Natural killer cell (primary cell): ENCODE results near the gene RSPH6A. TPM values are rescaled to one million over a fixed set of nuclear protein-coding genes. Genes with fewer than 3 reads are reported as not detected.

Experiments used
- ATAC-seq, 3 donors: fragments of 150-1000 bp in 2 of 3; fragments of 200-7000 bp in 1 of 3; cut with Tn5 transposase; 1 replicate in 1 of 3; 2 replicates in 2 of 3; pipeline ENCODE4 v1.10.0; 2021; ENCODE audit warnings: mild to moderate bottlenecking in 2 of 3, moderate library complexity in 2 of 3
- DNase-seq, 2 donors: peaks; one replicate each; pipeline versions ENCODE4 v3.0.0 to v3.0.0-alpha.2; 2013 to 2021; ENCODE audit warnings: mixed read lengths in 1 of 2
- H3K27ac ChIP-seq: one replicate; pipeline ENCODE4 v1.5.1; 2013; ENCODE audit warnings: mild to moderate bottlenecking, low read length
- H3K27me3 ChIP-seq: one replicate; pipeline ENCODE4 v1.6.1; 2013; ENCODE audit warnings: low read length; ENCODE audit not compliant: control insufficient read depth, insufficient read depth
- H3K36me3 ChIP-seq: one replicate; pipeline ENCODE4 v1.6.1; 2013; ENCODE audit warnings: low read length; ENCODE audit not compliant: control insufficient read depth, insufficient read depth
- H3K4me1 ChIP-seq: one replicate; pipeline ENCODE4 v1.6.1; 2013; ENCODE audit warnings: low read length; ENCODE audit not compliant: control insufficient read depth, insufficient read depth
- H3K4me3 ChIP-seq: one replicate; pipeline ENCODE4 v1.5.1; 2013; ENCODE audit warnings: low read length
- H3K9me3 ChIP-seq: one replicate; pipeline ENCODE4 v1.6.1; 2013; ENCODE audit warnings: low read length; ENCODE audit not compliant: control insufficient read depth, insufficient read depth
- H3K27ac Mint-ChIP-seq, 2 donors: one replicate each; pipeline ENCODE4 v1.8.0; 2022; ENCODE audit warnings: mild to moderate bottlenecking in 2 of 2, mixed read lengths in 2 of 2, moderate library complexity in 1 of 2
- H3K27me3 Mint-ChIP-seq, 2 donors: one replicate each; pipeline ENCODE4 v1.8.0; 2022; ENCODE audit warnings: low read depth in 2 of 2, mixed read lengths in 2 of 2
- H3K36me3 Mint-ChIP-seq: one replicate; pipeline ENCODE4 v1.8.0; 2022; ENCODE audit warnings: mixed read lengths
- H3K4me1 Mint-ChIP-seq, 2 donors: one replicate each; pipeline ENCODE4 v1.8.0; 2022; ENCODE audit warnings: mixed read lengths in 2 of 2
- H3K4me3 Mint-ChIP-seq: one replicate; pipeline ENCODE4 v1.8.0; 2022; ENCODE audit warnings: mild to moderate bottlenecking, moderate library complexity, mixed read lengths
- H3K9me3 Mint-ChIP-seq, 2 donors: one replicate each; pipeline ENCODE4 v1.8.0; 2022; ENCODE audit warnings: mixed read lengths in 2 of 2
- WGBS: methylation state at CpG from one replicate; pipeline ENCODE4 v1.1.7; 2013; ENCODE audit warnings: missing lambda C conversion rate; ENCODE audit not compliant: insufficient coverage; 5-methylcytosine and 5-hydroxymethylcytosine counted together
- intact Hi-C: fragments of 100-400 bp; cut with micrococcal nuclease; formaldehyde crosslinking; loops from one replicate; pipeline ENCODE4 v1.14.2; 2022
- total RNA-seq, 4 donors: library from RNA; stranded (reverse); fragments of 120-200 nt in 1 of 4; gene quantifications; one replicate each; pipeline versions ENCODE4 v1.2.3 to v1.2.4, GENCODE V29; 2013 to 2022
- TF ChIP-seq, protein P1 (sequence below): fragments of 200-600 bp; IDR thresholded peaks from one replicate; pipeline ENCODE4 v1.8.0; 2022; ENCODE audit warnings: antibody characterized with exemption

RSPH6A gene
- total RNA-seq, 3 donors from 2014 or later (not counting 1 experiment from before 2014, with no cell fraction given): 0.18 to 0.63 (median 0.31) TPM

GRCh38 chr19:45782820-45783785, 32.0 kb downstream of the RSPH6A start:
- peaks cover 16% of the 10 kb centered on the region for H3K36me3 ChIP-seq
- H3K27ac ChIP-seq: no peak overlapping the region
- ATAC-seq (no peak), DNase-seq (no peak)
- H3K4me1 ChIP-seq: peaks cover 20% of the 10 kb centered on the region
- Mint-ChIP-seq H3K27me3 (peaks cover 9 to 12% of the 10 kb centered on the region in 2 donors), H3K4me1 (peaks cover 21 to 41% of the 10 kb centered on the region in 2 donors), H3K36me3 (peaks cover 4% of the 10 kb centered on the region), H3K4me3 (no peak overlapping the region), H3K9me3 (no peaks in the 10 kb centered on the region), H3K27ac (no peak overlapping the region)
- WGBS: 94% methylated on average over 23 of the region's 26 CpGs
- no peak overlapping the region for H3K4me3 ChIP-seq
- TF ChIP-seq, protein P1, sequence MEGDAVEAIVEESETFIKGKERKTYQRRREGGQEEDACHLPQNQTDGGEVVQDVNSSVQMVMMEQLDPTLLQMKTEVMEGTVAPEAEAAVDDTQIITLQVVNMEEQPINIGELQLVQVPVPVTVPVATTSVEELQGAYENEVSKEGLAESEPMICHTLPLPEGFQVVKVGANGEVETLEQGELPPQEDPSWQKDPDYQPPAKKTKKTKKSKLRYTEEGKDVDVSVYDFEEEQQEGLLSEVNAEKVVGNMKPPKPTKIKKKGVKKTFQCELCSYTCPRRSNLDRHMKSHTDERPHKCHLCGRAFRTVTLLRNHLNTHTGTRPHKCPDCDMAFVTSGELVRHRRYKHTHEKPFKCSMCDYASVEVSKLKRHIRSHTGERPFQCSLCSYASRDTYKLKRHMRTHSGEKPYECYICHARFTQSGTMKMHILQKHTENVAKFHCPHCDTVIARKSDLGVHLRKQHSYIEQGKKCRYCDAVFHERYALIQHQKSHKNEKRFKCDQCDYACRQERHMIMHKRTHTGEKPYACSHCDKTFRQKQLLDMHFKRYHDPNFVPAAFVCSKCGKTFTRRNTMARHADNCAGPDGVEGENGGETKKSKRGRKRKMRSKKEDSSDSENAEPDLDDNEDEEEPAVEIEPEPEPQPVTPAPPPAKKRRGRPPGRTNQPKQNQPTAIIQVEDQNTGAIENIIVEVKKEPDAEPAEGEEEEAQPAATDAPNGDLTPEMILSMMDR: no peak
- H3K27me3 ChIP-seq: peaks cover 18% of the 10 kb centered on the region
- H3K9me3 ChIP-seq: no peaks in the 10 kb centered on the region
- intact Hi-C loops: no loop called here

DNA sequence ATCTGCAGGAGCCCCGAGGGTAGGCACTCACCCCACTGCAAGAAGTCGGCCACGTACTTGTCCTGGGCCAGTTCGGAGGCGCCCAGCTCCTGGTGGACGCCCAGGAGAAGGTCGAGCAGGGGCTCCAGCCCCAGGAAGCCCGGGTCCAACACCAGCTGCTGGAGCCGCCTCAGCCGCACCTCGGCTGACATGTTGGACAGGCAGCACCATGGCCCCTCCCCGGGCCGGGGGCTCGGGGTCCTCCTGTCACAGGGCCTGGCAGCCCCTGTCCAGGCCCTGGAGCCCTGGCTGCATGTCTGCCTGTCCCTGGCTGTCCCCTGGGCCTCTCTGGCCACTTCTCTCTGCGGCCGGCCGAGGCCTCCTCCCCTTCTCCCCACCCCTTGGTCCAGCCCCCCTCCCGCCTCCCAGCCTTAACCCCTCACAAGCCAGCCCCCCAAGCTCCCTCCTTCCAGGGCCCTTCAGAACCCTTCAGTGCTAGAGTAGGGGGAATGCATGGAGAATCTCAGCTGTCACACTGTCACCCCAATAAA, 32.9 kb downstream of the RSPH6A start, which contains the start of gene DMPK:
Gene DMPK (minus strand): TSS at position 329 of the 530 bp plus-strand sequence. CDS start 138 bp downstream, at position 191.
- ATAC-seq (no peak), DNase-seq (no peak)
- Histone ChIP-seq H3K27ac (no peak within 1 kb of the TSS), H3K27me3 (peaks cover 18% of the 10 kb centered on the region), H3K9me3 (no peaks in the 10 kb centered on the region), H3K4me1 (peaks cover 23% of the 10 kb centered on the region), H3K36me3 (peaks cover 13% of the 10 kb centered on the region), H3K4me3 (no peak within 1 kb of the TSS)
- Mint-ChIP-seq H3K4me3 (no peak within 1 kb of the TSS), H3K36me3 (no peaks in the 10 kb centered on the region), H3K4me1 (peaks cover 21 to 34% of the 10 kb centered on the region in 2 donors), H3K27me3 (peaks cover 9 to 12% of the 10 kb centered on the region in 2 donors), H3K27ac (no peak within 1 kb of the TSS), H3K9me3 (no peaks in the 10 kb centered on the region)
- WGBS: 64% methylated on average over 17 of the region's 18 CpGs
- TF ChIP-seq, protein P1: no peak
- intact Hi-C loops: no loop called here

GRCh38 chr19:45781214-45782161, 33.6 kb downstream of the RSPH6A start:
- peaks cover 23% of the 10 kb centered on the region for H3K4me1 ChIP-seq
- H3K4me3 ChIP-seq: no peak overlapping the region
- intact Hi-C loops: no loop called here
- H3K27ac Mint-ChIP-seq: no peak overlapping the region
- no peak overlapping the region for H3K4me3 Mint-ChIP-seq
- H3K9me3 ChIP-seq: no peaks in the 10 kb centered on the region
- H3K27me3 Mint-ChIP-seq: peaks cover 9 to 12% of the 10 kb centered on the region in 2 donors
- H3K36me3 Mint-ChIP-seq: no peaks in the 10 kb centered on the region
- 83% methylated on average over 17 of the region's 17 CpGs for WGBS
- peaks cover 5% of the 10 kb centered on the region for H3K36me3 ChIP-seq
- H3K4me1 Mint-ChIP-seq: peaks cover 21 to 34% of the 10 kb centered on the region in 2 donors
- H3K9me3 Mint-ChIP-seq: no peaks in the 10 kb centered on the region
- TF ChIP-seq, protein P1: no peak
- DNase-seq: no peak
- H3K27me3 ChIP-seq: peaks cover 18% of the 10 kb centered on the region
- no peak overlapping the region for H3K27ac ChIP-seq
- no peak for ATAC-seq
